Mucosa of descending colon (tissue), 3 donors: ENCODE data around the gene CDH12. TPM values are rescaled to one million over a fixed set of nuclear protein-coding genes. Genes with fewer than 3 reads are reported as not detected.
"Not testable (repeated sequence)": the region's sequence is repeated elsewhere in the genome, so short reads cannot be mapped to it uniquely, and the experiment has no call there.

Experiments
- ATAC-seq: fragments of 200-7000 bp; cut with Tn5 transposase; one replicate; pipeline ENCODE4 v1.9.1; 2020; ENCODE audit warnings: mild to moderate bottlenecking, moderate library complexity
- DNase-seq, 3 donors: peaks; one replicate each; pipeline ENCODE4 v3.0.0-alpha.2; 2020
- H3K36me3 ChIP-seq: fragments of 200-600 bp; one replicate; pipeline ENCODE4 v1.8.0; 2021; ENCODE audit warnings: low read depth, mild to moderate bottlenecking
- H3K4me1 ChIP-seq: fragments of 200-600 bp; one replicate; pipeline ENCODE4 v1.8.0; 2021; ENCODE audit warnings: low read depth, mild to moderate bottlenecking
- H3K4me3 ChIP-seq: fragments of 200-600 bp; one replicate; pipeline ENCODE4 v1.8.0; 2021; ENCODE audit warnings: mild to moderate bottlenecking
- H3K9me3 ChIP-seq: fragments of 200-600 bp; one replicate; pipeline ENCODE4 v1.8.0; 2021; ENCODE audit warnings: mild to moderate bottlenecking
- CTCF ChIP-seq: fragments of 200-600 bp; IDR thresholded peaks from one replicate; pipeline ENCODE4 v1.8.0; 2022; ENCODE audit warnings: antibody characterized with exemption, mild to moderate bottlenecking
- intact Hi-C, 2 donors: fragments of 100-400 bp; cut with DNase I in 1 of 2; cut with micrococcal nuclease in 1 of 2; formaldehyde crosslinking; loops; one replicate each; pipeline versions ENCODE4 v1.11.0 to v1.11.1; 2022; cut with DNase I, micrococcal nuclease
- total RNA-seq, 3 donors: library from RNA; stranded (reverse); fragmentation: NEBNext Ultra II Directional in 2 of 3; extraction: Animal tissue kit (Norgen Biotek cat#: 25700) in 2 of 3; gene quantifications; one replicate each; pipeline versions ENCODE4 v1.2.1 to v1.2.4, GENCODE V29; 2021 to 2023
- donor health status: DM: no; HTN: no; CAD: no; lungs with moderate emphysema.
- donor health status: DM: no; HTN: no; CAD: no.
- donor health status: DM: no; HTN: yes; CAD: no.

Gene CDH12
- total RNA-seq, 3 donors from 2014 or later, result 0.14 TPM; not detected in 2

GRCh38 chr5:22521521-22521920 lies 331.6 kb downstream of the CDH12 start:
- DNase-seq (no peak), ATAC-seq (no peak)
- Histone ChIP-seq H3K4me1 (no peaks in the 10 kb centered on the region), H3K9me3 (no peaks in the 10 kb centered on the region), H3K36me3 (no peaks in the 10 kb centered on the region), H3K4me3 (no peak overlapping the region)
- TF ChIP-seq CTCF, result no peak
- intact Hi-C loops, result no loop called here

GRCh38 chr5:22516497-22516896 lies 336.6 kb downstream of the CDH12 start:
- ATAC-seq, DNase-seq, H3K4me1 ChIP-seq, H3K36me3 ChIP-seq, H3K4me3 ChIP-seq, H3K9me3 ChIP-seq, intact Hi-C loops: not testable (repeated sequence)

GRCh38 chr5:22514231-22514630 lies 338.9 kb downstream of the CDH12 start:
- DNase-seq, result no peak
- Histone ChIP-seq H3K4me3 (no peak overlapping the region), H3K4me1 (no peaks in the 10 kb centered on the region), H3K36me3 (no peaks in the 10 kb centered on the region), H3K9me3 (no peaks in the 10 kb centered on the region)
- no peak for TF ChIP-seq CTCF
- intact Hi-C loops, result no loop called here
- ATAC-seq, result no peak

- intact Hi-C loops, result no loop called here
- H3K4me1 ChIP-seq, result no peaks in the 10 kb centered on the region
- no peaks in the 10 kb centered on the region for H3K36me3 ChIP-seq
- H3K4me3 ChIP-seq, result no peak overlapping the region
- TF ChIP-seq CTCF, result no peak
- DNase-seq (no peak), ATAC-seq (no peak)
- no peaks in the 10 kb centered on the region for H3K9me3 ChIP-seq
Observed at GRCh38 chr5:22505891-22506290, 347.3 kb downstream of the CDH12 start.

GRCh38 chr5:22504411-22504810 lies 348.7 kb downstream of the CDH12 start:
- no peak for DNase-seq
- Histone ChIP-seq H3K4me1 (no peaks in the 10 kb centered on the region), H3K36me3 (no peaks in the 10 kb centered on the region), H3K4me3 (no peak overlapping the region), H3K9me3 (no peaks in the 10 kb centered on the region)
- no peak for ATAC-seq
- intact Hi-C loops, result no loop called here
- TF ChIP-seq CTCF, result no peak

- intact Hi-C loops, result no loop called here
- Histone ChIP-seq H3K36me3 (no peaks in the 10 kb centered on the region), H3K4me3 (no peak overlapping the region), H3K4me1 (no peaks in the 10 kb centered on the region), H3K9me3 (no peaks in the 10 kb centered on the region)
- DNase-seq (no peak), ATAC-seq (no peak)
- TF ChIP-seq CTCF, result no peak
Observed at GRCh38 chr5:22500556-22500955, 352.6 kb downstream of the CDH12 start.
